IgD-negative memory B cell (primary cell): ENCODE measurements around the gene OR10Z1. TPM values are rescaled to one million over a fixed set of nuclear protein-coding genes. Genes with fewer than 3 reads are reported as not detected.

ENCODE experiments used
- H3K27ac Mint-ChIP-seq, 3 donors: one replicate each; pipeline ENCODE4 v1.8.0; 2020 to 2022; ENCODE audit warnings: mild to moderate bottlenecking in 3 of 3, mixed read lengths in 3 of 3, moderate library complexity in 1 of 3
- H3K27me3 Mint-ChIP-seq: one replicate; pipeline ENCODE4 v1.8.0; 2021; ENCODE audit warnings: mixed read lengths
- H3K36me3 Mint-ChIP-seq: one replicate; pipeline ENCODE4 v1.8.0; 2020; ENCODE audit warnings: mild to moderate bottlenecking, mixed read lengths
- H3K4me1 Mint-ChIP-seq, 3 donors: one replicate each; pipeline ENCODE4 v1.8.0; 2020 to 2022; ENCODE audit warnings: mixed read lengths in 3 of 3, mild to moderate bottlenecking in 1 of 3
- H3K4me3 Mint-ChIP-seq, 4 donors: one replicate each; pipeline ENCODE4 v1.8.0; 2020 to 2022; ENCODE audit warnings: mild to moderate bottlenecking in 4 of 4, mixed read lengths in 4 of 4, moderate library complexity in 3 of 4
- H3K9me3 Mint-ChIP-seq, 3 donors: one replicate each; pipeline ENCODE4 v1.8.0; 2020 to 2021; ENCODE audit warnings: mixed read lengths in 3 of 3, mild to moderate bottlenecking in 1 of 3
- polyA plus RNA-seq: library from polyadenylated mRNA; unstranded; fragments of 300-500 nt; fragmentation: Illumina TruSeq; gene quantifications from one replicate; pipeline ENCODE4 v1.2.3, GENCODE V29; 2021

The OR10Z1 gene, protein sequence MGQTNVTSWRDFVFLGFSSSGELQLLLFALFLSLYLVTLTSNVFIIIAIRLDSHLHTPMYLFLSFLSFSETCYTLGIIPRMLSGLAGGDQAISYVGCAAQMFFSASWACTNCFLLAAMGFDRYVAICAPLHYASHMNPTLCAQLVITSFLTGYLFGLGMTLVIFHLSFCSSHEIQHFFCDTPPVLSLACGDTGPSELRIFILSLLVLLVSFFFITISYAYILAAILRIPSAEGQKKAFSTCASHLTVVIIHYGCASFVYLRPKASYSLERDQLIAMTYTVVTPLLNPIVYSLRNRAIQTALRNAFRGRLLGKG
- not detected for polyA plus RNA-seq

GRCh38 chr1:158604968-158605367 is at the start of gene OR10Z1:
TSS of gene OR10Z1 (plus strand) at chr1:158605268. CDS start at chr1:158606439, 1,171 bp downstream.
- Mint-ChIP-seq H3K27ac (no peak within 1 kb of the TSS), H3K36me3 (no peaks in the 10 kb centered on the region), H3K9me3 (peaks cover 0 to 3% (median 0%) of the 10 kb centered on the region in 3 donors), H3K4me1 (no peaks in the 10 kb centered on the region), H3K27me3 (no peaks in the 10 kb centered on the region), H3K4me3 (no peak within 1 kb of the TSS)

DNA sequence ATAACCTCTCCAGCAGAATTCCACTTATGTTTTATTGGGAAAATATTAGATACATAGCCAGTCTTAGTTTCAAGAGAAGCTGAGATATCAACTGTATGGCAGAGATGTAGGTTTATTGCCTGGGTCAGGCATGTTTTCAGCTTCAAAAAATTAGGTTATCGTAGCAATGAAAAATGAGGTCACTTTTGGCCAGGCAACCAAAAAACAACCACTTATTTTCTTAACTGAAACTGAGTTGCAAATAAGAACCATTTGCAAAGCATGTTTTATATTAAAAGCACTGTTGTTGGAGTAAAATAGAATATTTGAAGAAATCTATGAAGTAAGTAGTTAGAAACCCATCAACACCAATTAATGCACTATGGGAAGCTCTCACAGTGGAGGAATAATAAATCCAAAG is 45.4 kb upstream of the OR10Z1 start:
- H3K36me3 Mint-ChIP-seq, result no peaks in the 10 kb centered on the region
- peaks cover 11 to 15% (median 12%) of the 10 kb centered on the region in 3 donors for H3K4me1 Mint-ChIP-seq
- peaks cover 0 to 5% (median 3%) of the 10 kb centered on the region in 3 donors for H3K9me3 Mint-ChIP-seq
- H3K27ac Mint-ChIP-seq, result no peak overlapping the region
- H3K27me3 Mint-ChIP-seq, result peaks cover 3% of the 10 kb centered on the region
- no peak overlapping the region for H3K4me3 Mint-ChIP-seq

DNA sequence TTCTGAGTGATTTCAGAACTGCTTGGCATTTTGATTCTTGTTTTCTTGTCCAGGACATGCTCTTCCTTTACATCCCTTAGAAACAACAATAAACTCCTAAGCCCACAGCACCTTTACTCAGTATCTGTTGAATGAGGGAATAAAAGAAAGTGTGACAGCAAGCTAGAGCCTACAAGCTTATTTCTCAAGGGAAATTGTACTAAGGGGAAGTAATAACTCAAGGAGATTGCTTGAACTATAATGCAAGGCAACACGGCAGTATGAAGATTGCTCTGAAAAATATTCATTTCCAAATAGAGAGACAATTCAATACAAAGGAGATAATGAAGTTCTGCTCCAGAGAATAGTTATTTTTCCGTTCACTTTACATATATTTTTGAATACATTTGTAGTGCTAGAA is 41.2 kb upstream of the OR10Z1 start:
- H3K36me3 Mint-ChIP-seq, result no peaks in the 10 kb centered on the region
- peaks cover 12 to 15% (median 12%) of the 10 kb centered on the region in 3 donors for H3K4me1 Mint-ChIP-seq
- H3K27me3 Mint-ChIP-seq, result peaks cover 3% of the 10 kb centered on the region
- H3K9me3 Mint-ChIP-seq, result peaks cover 3 to 5% (median 3%) of the 10 kb centered on the region in 3 donors
- no peak overlapping the region for H3K27ac Mint-ChIP-seq
- peak overlapping the region in 2 of 4 donors; percentile 19 to 65 for H3K4me3 Mint-ChIP-seq

DNA sequence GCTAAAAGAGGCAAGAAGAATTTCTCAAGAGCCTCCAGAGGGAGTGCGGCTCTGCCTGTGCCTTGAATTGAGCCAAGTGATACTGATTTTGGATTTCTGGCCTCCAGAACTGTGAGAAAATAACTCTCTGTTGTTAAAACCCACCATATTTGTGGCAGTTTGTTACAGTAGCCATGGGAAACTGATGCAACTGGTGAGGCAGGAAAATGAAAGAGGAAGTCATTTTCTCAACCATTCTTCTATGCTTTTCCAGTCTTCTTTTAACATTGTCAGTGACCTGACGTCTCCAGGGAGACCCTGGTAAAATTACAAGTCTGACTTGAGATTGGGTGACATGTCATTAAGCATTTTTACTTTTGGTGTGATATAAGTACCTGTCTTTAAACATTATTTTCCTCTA is 40.5 kb upstream of the OR10Z1 start:
- Mint-ChIP-seq H3K4me1 (peaks cover 12 to 15% (median 12%) of the 10 kb centered on the region in 3 donors), H3K4me3 (peak overlapping the region in 2 of 4 donors; percentile 19 to 64), H3K9me3 (peaks cover 3 to 5% (median 3%) of the 10 kb centered on the region in 3 donors), H3K27ac (peak overlapping the region in 2 of 3 donors; percentile 20 to 70), H3K36me3 (no peaks in the 10 kb centered on the region), H3K27me3 (peaks cover 3% of the 10 kb centered on the region)

- peaks cover 5% of the 10 kb centered on the region for H3K27me3 Mint-ChIP-seq
- H3K4me3 Mint-ChIP-seq, result no peak within 1 kb of the TSS
- peaks cover 0 to 5% (median 0%) of the 10 kb centered on the region in 3 donors for H3K9me3 Mint-ChIP-seq
- H3K36me3 Mint-ChIP-seq, result peaks cover 2% of the 10 kb centered on the region
- no peak within 1 kb of the TSS for H3K27ac Mint-ChIP-seq
- H3K4me1 Mint-ChIP-seq, result no peaks in the 10 kb centered on the region
Observed at GRCh38 chr1:158570480-158570879, 34.6 kb upstream of the OR10Z1 start, which contains the start of gene OR6P1. TSS of gene OR6P1 (minus strand) at chr1:158570580. CDS start at chr1:158563604, 6,976 bp downstream.

GRCh38 chr1:158572226-158572625 is 32.8 kb upstream of the OR10Z1 start:
- H3K4me1 Mint-ChIP-seq, result no peaks in the 10 kb centered on the region
- H3K27me3 Mint-ChIP-seq, result peaks cover 5% of the 10 kb centered on the region
- H3K4me3 Mint-ChIP-seq, result no peak overlapping the region
- H3K36me3 Mint-ChIP-seq, result peaks cover 2% of the 10 kb centered on the region
- no peak overlapping the region for H3K27ac Mint-ChIP-seq
- H3K9me3 Mint-ChIP-seq, result peaks cover 0 to 5% (median 0%) of the 10 kb centered on the region in 3 donors

DNA sequence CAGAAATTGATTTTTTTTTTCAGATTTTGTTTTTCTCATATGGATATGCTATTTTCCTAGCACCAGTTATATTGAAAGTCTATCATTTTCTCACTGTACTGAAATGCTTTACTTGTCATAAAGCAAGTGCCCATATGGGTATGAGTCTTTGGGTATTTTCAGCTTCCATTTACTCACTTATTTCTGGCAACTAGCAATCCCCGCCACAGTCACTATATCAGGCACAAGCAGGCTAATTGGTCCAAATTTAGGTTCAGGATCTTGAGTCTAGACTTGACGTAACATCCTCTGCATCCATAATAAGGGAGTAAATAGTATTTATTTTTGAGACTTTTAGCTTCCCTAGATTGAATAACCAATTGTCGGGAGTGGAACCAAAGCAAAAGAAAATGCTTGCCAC is 27.5 kb upstream of the OR10Z1 start:
- Mint-ChIP-seq H3K4me1 (no peaks in the 10 kb centered on the region), H3K27ac (no peak overlapping the region), H3K36me3 (peaks cover 2% of the 10 kb centered on the region), H3K9me3 (peaks cover 0 to 2% (median 0%) of the 10 kb centered on the region in 3 donors), H3K4me3 (no peak overlapping the region), H3K27me3 (peaks cover 4% of the 10 kb centered on the region)

DNA sequence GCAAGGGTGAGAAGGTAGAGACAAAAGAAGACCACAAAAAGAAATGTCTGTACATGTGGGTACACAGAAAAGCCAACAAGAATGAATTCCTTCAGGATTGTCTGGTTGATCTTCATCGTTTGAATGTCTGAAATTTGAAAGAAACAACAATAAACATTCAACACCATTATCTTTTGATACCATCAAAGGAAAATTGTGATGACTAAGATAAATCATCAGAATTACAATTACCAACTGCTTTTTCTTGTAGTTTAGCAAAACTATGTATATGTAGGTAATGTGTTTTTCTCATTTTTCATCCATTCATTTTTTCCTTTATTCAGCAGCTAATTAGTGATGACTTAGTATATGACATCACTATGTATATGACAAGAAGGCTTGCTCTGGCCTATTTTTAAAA is 25.3 kb upstream of the OR10Z1 start, which contains the start of gene OR10X1:
Gene OR10X1, minus strand, starts transcription at position 167 of the 400 bp plus-strand sequence. Its CDS starts 0 bp downstream, at position 167.
- no peaks in the 10 kb centered on the region for H3K4me1 Mint-ChIP-seq
- no peaks in the 10 kb centered on the region for H3K36me3 Mint-ChIP-seq
- H3K27me3 Mint-ChIP-seq, result peaks cover 5% of the 10 kb centered on the region
- H3K9me3 Mint-ChIP-seq, result no peaks in the 10 kb centered on the region
- no peak within 1 kb of the TSS for H3K27ac Mint-ChIP-seq
- no peak within 1 kb of the TSS for H3K4me3 Mint-ChIP-seq

- no peak overlapping the region for H3K4me3 Mint-ChIP-seq
- no peaks in the 10 kb centered on the region for H3K4me1 Mint-ChIP-seq
- H3K36me3 Mint-ChIP-seq, result no peaks in the 10 kb centered on the region
- peaks cover 4 to 7% (median 5%) of the 10 kb centered on the region in 3 donors for H3K9me3 Mint-ChIP-seq
- H3K27ac Mint-ChIP-seq, result no peak overlapping the region
- H3K27me3 Mint-ChIP-seq, result peaks cover 5% of the 10 kb centered on the region
Observed at GRCh38 chr1:158583962-158584361, 21.1 kb upstream of the OR10Z1 start.

DNA sequence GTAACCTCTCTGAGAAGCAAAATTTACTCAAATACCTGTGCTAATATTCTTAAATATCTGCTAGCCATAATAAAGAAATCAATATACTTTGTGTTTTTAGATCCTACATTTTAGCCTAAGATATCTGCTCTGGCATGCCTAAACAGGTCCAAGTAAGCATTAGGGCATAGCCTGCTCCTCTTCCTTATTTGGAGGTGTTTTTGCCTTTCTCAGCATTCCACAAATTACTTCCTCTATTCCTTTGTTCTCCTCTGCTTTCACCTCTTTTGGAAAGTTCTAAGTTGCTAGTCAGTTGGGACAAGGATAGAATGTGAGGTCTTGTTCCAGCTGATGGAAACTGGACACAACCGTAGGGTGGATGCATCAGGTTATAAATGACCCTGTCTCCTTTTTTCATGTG is 18.1 kb upstream of the OR10Z1 start:
- no peaks in the 10 kb centered on the region for H3K4me1 Mint-ChIP-seq
- H3K4me3 Mint-ChIP-seq, result no peak overlapping the region
- peaks cover 4 to 7% (median 7%) of the 10 kb centered on the region in 3 donors for H3K9me3 Mint-ChIP-seq
- H3K36me3 Mint-ChIP-seq, result no peaks in the 10 kb centered on the region
- H3K27ac Mint-ChIP-seq, result no peak overlapping the region
- H3K27me3 Mint-ChIP-seq, result peaks cover 5% of the 10 kb centered on the region

DNA sequence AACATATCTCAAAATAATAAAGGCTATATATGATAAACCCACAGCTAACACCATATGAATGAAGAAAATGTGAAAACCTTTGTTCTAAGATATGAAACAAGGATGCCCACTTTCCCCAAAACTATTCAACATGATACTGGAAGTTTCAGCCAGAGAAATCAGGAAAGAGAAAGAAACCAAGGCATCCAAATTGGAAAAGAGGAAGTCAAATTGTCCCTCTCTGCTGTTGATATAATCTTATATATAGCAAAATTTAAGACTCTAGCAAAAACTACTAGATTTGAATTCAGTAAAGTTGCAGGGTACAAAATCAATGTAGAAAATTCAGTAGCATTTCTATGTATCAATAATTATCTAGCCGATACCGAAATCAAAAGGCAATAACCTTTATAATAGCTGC is 4.3 kb upstream of the OR10Z1 start:
- Mint-ChIP-seq H3K9me3 (peaks cover 7 to 24% (median 17%) of the 10 kb centered on the region in 3 donors), H3K4me1 (no peaks in the 10 kb centered on the region), H3K4me3 (no peak overlapping the region), H3K27ac (no peak overlapping the region), H3K27me3 (peaks cover 4% of the 10 kb centered on the region), H3K36me3 (peaks cover 5% of the 10 kb centered on the region)

GRCh38 chr1:158607296-158607695 is 2.2 kb downstream of the OR10Z1 start:
- no peaks in the 10 kb centered on the region for H3K9me3 Mint-ChIP-seq
- peaks cover 0 to 8% (median 2%) of the 10 kb centered on the region in 3 donors for H3K4me1 Mint-ChIP-seq
- no peaks in the 10 kb centered on the region for H3K27me3 Mint-ChIP-seq
- no peak overlapping the region for H3K27ac Mint-ChIP-seq
- H3K36me3 Mint-ChIP-seq, result no peaks in the 10 kb centered on the region
- H3K4me3 Mint-ChIP-seq, result no peak overlapping the region

GRCh38 chr1:158611916-158612315 is 6.8 kb downstream of the OR10Z1 start:
- Mint-ChIP-seq H3K4me1 (peaks cover 0 to 11% (median 2%) of the 10 kb centered on the region in 3 donors), H3K9me3 (no peaks in the 10 kb centered on the region), H3K27ac (no peak overlapping the region), H3K4me3 (no peak overlapping the region), H3K36me3 (no peaks in the 10 kb centered on the region), H3K27me3 (peaks cover under 1% of the 10 kb centered on the region)

DNA sequence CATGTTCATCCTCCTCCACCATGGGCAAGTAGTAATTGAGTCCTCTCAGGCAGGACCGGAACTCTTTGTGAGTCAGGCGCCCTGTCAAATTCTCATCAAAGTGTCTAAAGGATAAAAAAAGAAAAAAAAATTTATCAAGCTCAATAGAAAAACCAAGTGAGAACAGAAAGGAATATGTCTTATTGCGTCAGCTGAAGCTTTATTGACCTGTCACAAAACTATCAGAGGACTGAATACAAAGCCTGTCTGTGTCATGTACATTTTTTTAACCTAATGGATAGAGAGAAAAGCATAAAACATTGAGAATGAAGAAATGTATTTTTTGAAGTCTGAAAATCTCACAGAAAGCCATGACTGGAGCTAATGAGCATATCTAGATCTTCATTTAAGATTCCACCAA is 8.7 kb downstream of the OR10Z1 start:
- Mint-ChIP-seq H3K4me1 (peaks cover 0 to 11% (median 2%) of the 10 kb centered on the region in 3 donors), H3K27ac (peak overlapping the region in 1 of 3 donors; percentile 15), H3K4me3 (peak overlapping the region in 1 of 4 donors; percentile 55), H3K9me3 (no peaks in the 10 kb centered on the region), H3K27me3 (peaks cover 3% of the 10 kb centered on the region), H3K36me3 (no peaks in the 10 kb centered on the region)

DNA sequence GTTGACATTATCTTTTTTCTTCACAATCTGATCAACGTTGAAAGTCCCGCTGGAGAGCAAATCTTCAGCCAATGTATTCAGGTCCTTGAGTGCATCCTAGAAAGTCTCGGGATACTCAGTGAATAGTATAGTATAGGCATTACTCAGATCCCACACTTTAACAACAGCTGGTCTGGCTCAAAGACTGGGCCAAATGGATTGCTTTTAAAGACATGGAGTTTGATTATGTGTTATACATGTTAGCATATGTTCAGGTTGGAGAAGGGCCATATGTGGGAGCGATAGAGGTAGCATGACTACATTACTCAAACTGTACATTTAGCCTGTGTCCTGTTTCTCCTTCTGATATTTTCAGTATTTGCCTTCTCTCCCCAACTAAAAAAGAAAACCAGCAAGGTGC is 33.1 kb downstream of the OR10Z1 start:
- Mint-ChIP-seq H3K4me1 (no peaks in the 10 kb centered on the region), H3K4me3 (no peak overlapping the region), H3K27ac (no peak overlapping the region), H3K36me3 (peaks cover 3% of the 10 kb centered on the region), H3K27me3 (peaks cover 12% of the 10 kb centered on the region), H3K9me3 (no peaks in the 10 kb centered on the region)

DNA sequence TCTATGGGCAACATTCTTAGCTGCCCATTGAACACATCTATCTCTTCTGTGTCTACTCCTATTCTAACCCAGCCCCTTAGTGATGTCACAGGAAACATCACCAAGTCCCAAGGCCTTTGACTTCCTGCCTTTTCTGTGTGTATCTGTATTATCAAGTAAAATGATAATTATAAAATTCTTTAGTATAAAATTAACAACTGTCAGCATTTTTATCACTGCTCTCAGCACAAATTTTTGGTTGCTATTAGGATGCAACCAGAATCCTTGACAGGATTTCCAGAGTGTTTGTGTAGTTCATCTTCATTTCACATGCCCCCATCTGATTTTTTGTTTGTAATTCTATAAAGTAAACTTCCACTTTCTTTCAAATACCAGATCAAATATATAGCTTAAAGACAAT is 33.8 kb downstream of the OR10Z1 start:
- no peaks in the 10 kb centered on the region for H3K9me3 Mint-ChIP-seq
- no peak overlapping the region for H3K4me3 Mint-ChIP-seq
- peaks cover 3% of the 10 kb centered on the region for H3K36me3 Mint-ChIP-seq

More for the DNA sequence above, 33.8 kb downstream of the OR10Z1 start:
- H3K4me1 Mint-ChIP-seq, result no peaks in the 10 kb centered on the region
- no peak overlapping the region for H3K27ac Mint-ChIP-seq
- peaks cover 12% of the 10 kb centered on the region for H3K27me3 Mint-ChIP-seq
